Hepatocyte (in vitro differentiated cells): Measurements from ENCODE around the gene CAPN2. TPM values are rescaled to one million over a fixed set of nuclear protein-coding genes. Genes with fewer than 3 reads are reported as not detected.
A peak's percentile ranks its signal among the peaks of the same experiment; 100 is the strongest.

Experiments used
- DNase-seq: peaks from one replicate; pipeline ENCODE4 v3.0.0-alpha.2; 2016; ENCODE audit warnings: low spot score
- H2AFZ ChIP-seq: fragments of 200-600 bp; sonication (generic); 2 replicates; pipeline ENCODE4 v1.6.0; 2016; ENCODE audit warnings: antibody characterized with exemption, mild to moderate bottlenecking
- H3K27ac ChIP-seq: fragments of 200-600 bp; sonication (generic); 2 replicates; pipeline ENCODE4 v1.5.1; 2016; ENCODE audit warnings: mild to moderate bottlenecking
- H3K27me3 ChIP-seq: fragments of 200-600 bp; sonication (generic); 2 replicates; pipeline ENCODE4 v1.6.1; 2016
- H3K36me3 ChIP-seq: fragments of 200-600 bp; sonication (generic); replicated peaks from 2 replicates; pipeline ENCODE4 v1.5.1; 2016; ENCODE audit warnings: low read depth; ENCODE audit not compliant: insufficient read depth
- H3K4me1 ChIP-seq: fragments of 200-600 bp; sonication (generic); 2 replicates; pipeline ENCODE4 v1.5.1; 2016; ENCODE audit warnings: mild to moderate bottlenecking, moderate library complexity; ENCODE audit not compliant: insufficient read depth
- H3K4me2 ChIP-seq: fragments of 200-600 bp; sonication (generic); 2 replicates; pipeline ENCODE4 v1.6.0; 2016
- H3K4me3 ChIP-seq: fragments of 200-600 bp; sonication (generic); 2 replicates; pipeline ENCODE4 v1.5.1; 2016; ENCODE audit warnings: mild to moderate bottlenecking
- H3K79me2 ChIP-seq: fragments of 200-600 bp; sonication (generic); 2 replicates; pipeline ENCODE4 v1.6.0; 2017; ENCODE audit warnings: mild to moderate bottlenecking
- H3K9me2 ChIP-seq: fragments of 200-600 bp; sonication (generic); replicated peaks from 2 replicates; pipeline ENCODE4 v1.6.0; 2017; ENCODE audit warnings: mild to moderate bottlenecking; ENCODE audit not compliant: insufficient read depth
- H3K9me3 ChIP-seq: fragments of 200-600 bp; sonication (generic); 2 replicates; pipeline ENCODE4 v1.5.1; 2016; ENCODE audit warnings: low read depth, mild to moderate bottlenecking
- H4K20me1 ChIP-seq: fragments of 200-600 bp; sonication (generic); 2 replicates; pipeline ENCODE4 v1.6.0; 2016; ENCODE audit warnings: mild to moderate bottlenecking; ENCODE audit not compliant: insufficient read depth, poor library complexity, severe bottlenecking
- EZH2 ChIP-seq: fragments of 200-600 bp; sonication (generic); IDR thresholded peaks from 2 replicates; pipeline ENCODE4 v1.6.1; 2016; ENCODE audit warnings: antibody characterized with exemption, mild to moderate bottlenecking, borderline replicate concordance
- EZH2phosphoT487 ChIP-seq: fragments of 200-600 bp; sonication (generic); IDR thresholded peaks from one replicate; pipeline ENCODE4 v1.6.1; 2018; ENCODE audit warnings: antibody characterized with exemption, mild to moderate bottlenecking, low read depth, moderate library complexity; ENCODE audit not compliant: unreplicated experiment, severe bottlenecking
- WGBS: methylation state at CpG from one replicate; pipeline ENCODE4 v1.1.6; 2016; ENCODE audit warnings: low lambda C conversion rate; ENCODE audit errors: missing lambda C conversion rate; 5-methylcytosine and 5-hydroxymethylcytosine counted together
- polyA plus RNA-seq: library from polyadenylated mRNA; unstranded; fragments of >200 nt; fragmentation: Nextera tagmentation; extraction: Ambion mirVana; gene quantifications from 2 replicates; pipeline ENCODE4 v1.2.1, GENCODE V29; 2016
- total RNA-seq: library from RNA; depleted of rRNA; stranded (reverse); fragments of >200 nt; gene quantifications from 2 replicates; pipeline ENCODE4 v1.2.3, GENCODE V29; 2014
- TF ChIP-seq, protein P1 (sequence below): fragments of 200-600 bp; sonication (generic); IDR thresholded peaks from 2 replicates; pipeline ENCODE4 v1.5.1; 2016; ENCODE audit warnings: antibody characterized with exemption, mild to moderate bottlenecking; ENCODE audit not compliant: poor library complexity

The CAPN2 gene
- total and polyA plus RNA-seq, 2 experiments from 2014 or later: 147 to 162 TPM

DNA sequence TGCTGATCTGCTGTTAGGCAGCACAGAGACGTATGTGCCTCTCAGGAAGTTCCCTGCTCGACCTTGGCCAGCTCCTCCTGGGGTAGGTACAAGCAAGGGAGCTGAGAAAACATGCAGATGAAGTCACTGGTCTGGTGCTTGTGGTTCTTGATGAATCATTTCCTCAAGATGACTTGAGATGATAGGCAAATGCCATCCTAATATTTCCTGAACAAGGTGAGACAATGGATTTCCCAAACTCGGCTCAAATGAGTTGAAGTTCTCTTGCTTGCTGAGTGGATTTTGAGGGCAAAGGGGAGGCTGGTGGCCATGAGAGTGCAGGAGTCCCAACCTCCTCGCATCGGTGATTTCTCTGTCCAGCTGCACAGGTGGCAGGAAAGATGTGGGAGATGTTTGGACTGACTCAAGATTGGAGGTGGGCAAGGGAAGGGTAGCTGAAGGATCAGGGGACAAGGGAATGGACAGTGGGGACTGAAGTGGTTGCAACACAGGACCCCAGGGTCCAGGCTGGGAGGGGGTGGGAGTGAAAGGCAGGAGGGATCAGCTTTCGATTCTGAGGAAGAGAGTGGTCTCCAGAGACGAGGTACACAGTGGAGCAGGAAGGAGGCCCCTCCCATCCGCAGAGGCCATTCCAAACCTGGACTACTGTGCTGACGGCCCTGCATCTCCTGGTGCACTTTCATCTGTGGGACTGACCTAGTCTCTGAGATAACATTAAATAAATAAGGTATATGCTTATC is 63.9 kb downstream of the CAPN2 start:
- no peaks in the 10 kb centered on the region for H3K36me3 ChIP-seq
- no peak overlapping the region for H3K4me2 ChIP-seq
- no peaks in the 10 kb centered on the region for H3K79me2 ChIP-seq
- peak; percentile 67 for DNase-seq
- no peaks in the 10 kb centered on the region for H4K20me1 ChIP-seq
- no peak for TF ChIP-seq EZH2phosphoT487
- no peak for TF ChIP-seq EZH2
- TF ChIP-seq, protein P1, sequence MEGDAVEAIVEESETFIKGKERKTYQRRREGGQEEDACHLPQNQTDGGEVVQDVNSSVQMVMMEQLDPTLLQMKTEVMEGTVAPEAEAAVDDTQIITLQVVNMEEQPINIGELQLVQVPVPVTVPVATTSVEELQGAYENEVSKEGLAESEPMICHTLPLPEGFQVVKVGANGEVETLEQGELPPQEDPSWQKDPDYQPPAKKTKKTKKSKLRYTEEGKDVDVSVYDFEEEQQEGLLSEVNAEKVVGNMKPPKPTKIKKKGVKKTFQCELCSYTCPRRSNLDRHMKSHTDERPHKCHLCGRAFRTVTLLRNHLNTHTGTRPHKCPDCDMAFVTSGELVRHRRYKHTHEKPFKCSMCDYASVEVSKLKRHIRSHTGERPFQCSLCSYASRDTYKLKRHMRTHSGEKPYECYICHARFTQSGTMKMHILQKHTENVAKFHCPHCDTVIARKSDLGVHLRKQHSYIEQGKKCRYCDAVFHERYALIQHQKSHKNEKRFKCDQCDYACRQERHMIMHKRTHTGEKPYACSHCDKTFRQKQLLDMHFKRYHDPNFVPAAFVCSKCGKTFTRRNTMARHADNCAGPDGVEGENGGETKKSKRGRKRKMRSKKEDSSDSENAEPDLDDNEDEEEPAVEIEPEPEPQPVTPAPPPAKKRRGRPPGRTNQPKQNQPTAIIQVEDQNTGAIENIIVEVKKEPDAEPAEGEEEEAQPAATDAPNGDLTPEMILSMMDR: no peak
- WGBS: 53% methylated on average over 9 of the region's 9 CpGs
- H3K27me3 ChIP-seq: no peaks in the 10 kb centered on the region
- H3K9me3 ChIP-seq: no peaks in the 10 kb centered on the region
- H2AFZ ChIP-seq: no peak overlapping the region
- H3K4me1 ChIP-seq: peaks cover 25% of the 10 kb centered on the region
- H3K4me3 ChIP-seq: no peak overlapping the region
- peak overlapping the region; percentile 96 for H3K27ac ChIP-seq
- H3K9me2 ChIP-seq: no peaks in the 10 kb centered on the region

DNA sequence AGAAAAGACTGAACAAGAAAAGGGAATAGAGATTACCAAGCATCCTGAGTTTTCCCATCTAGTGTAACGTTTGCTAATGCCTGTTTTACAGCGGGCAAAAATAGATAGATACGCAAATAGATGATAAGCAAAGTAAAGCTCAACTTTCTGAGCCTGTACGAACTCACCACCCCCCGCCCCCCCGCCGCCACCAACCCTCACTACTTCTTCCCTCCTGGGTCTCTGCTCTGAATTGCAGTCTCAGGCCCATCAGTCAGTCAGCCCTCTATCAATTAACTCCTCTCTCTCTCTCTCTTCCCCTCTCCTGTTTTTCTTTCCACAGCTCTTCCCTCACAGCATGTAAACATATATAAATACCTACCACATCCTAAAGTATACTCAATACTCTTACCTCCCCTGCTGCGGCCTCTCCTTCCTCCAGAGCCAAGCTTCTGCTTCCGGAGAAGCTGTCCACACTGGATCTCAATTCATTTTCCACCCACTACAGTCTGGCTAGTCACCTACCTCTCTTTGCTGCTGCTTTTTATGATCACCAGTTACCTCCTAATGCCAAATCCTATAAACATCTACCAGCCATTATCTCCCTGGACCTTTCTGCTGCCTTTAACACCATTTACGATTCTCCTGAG is 64.6 kb downstream of the CAPN2 start:
- Histone ChIP-seq H3K9me2 (no peaks in the 10 kb centered on the region), H3K27ac (peak overlapping the region; percentile 96), H3K4me2 (peak overlapping the region; percentile 29), H4K20me1 (no peaks in the 10 kb centered on the region), H3K36me3 (no peaks in the 10 kb centered on the region), H3K9me3 (no peaks in the 10 kb centered on the region), H3K27me3 (no peaks in the 10 kb centered on the region), H3K4me3 (no peak overlapping the region), H3K79me2 (no peaks in the 10 kb centered on the region), H2AFZ (no peak overlapping the region), H3K4me1 (peaks cover 18% of the 10 kb centered on the region)
- peak; percentile 37 for DNase-seq
- 39% methylated on average over 9 of the region's 10 CpGs for WGBS
- TF ChIP-seq, protein P1: no peak
- no peak for TF ChIP-seq EZH2
- no peak for TF ChIP-seq EZH2phosphoT487

DNA sequence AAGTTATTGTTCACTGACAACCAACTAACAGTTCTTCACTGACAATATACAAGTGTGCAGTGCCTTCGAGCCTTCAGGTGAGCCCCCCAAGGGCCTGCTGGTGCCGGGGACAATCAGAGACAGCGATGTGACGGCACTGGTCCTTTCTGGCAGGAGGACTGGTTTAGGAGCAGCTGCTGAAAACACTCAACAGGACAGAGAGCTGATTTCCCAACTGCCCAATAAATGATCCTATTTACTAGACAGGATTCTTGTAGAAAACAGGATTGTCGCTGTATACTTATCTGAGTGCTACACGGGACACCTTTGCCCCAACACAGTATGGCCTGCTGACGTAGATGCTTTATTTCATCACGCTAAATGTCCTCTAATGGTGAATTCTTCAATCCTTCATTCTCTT is 68.0 kb downstream of the CAPN2 start:
- H3K79me2 ChIP-seq: peaks cover 8% of the 10 kb centered on the region
- no peak overlapping the region for H3K4me2 ChIP-seq
- H2AFZ ChIP-seq: no peak overlapping the region
- H3K4me3 ChIP-seq: no peak overlapping the region
- TF ChIP-seq, protein P1: no peak
- TF ChIP-seq EZH2 (no peak), EZH2phosphoT487 (no peak)
- H3K27me3 ChIP-seq: no peaks in the 10 kb centered on the region
- no peaks in the 10 kb centered on the region for H4K20me1 ChIP-seq
- no peaks in the 10 kb centered on the region for H3K9me3 ChIP-seq
- H3K4me1 ChIP-seq: peaks cover 8% of the 10 kb centered on the region
- 90% methylated on average over 8 of the region's 8 CpGs for WGBS
- peaks cover 4% of the 10 kb centered on the region for H3K36me3 ChIP-seq
- H3K27ac ChIP-seq: peak overlapping the region; percentile 29
- no peaks in the 10 kb centered on the region for H3K9me2 ChIP-seq
- no peak for DNase-seq
